H1 (cell line): ENCODE measurements around the gene ARHGAP35. TPM values are rescaled to one million over a fixed set of nuclear protein-coding genes. Genes with fewer than 3 reads are reported as not detected.

Experiments used
- ASH2L ChIP-seq: fragments of 200-600, 300-600 bp; sonication (generic); IDR thresholded peaks from one replicate; pipeline ENCODE4 v1.7.1; 2017; ENCODE audit warnings: low read length
- EZH2 ChIP-seq: fragments of 200-600 bp; sonication (generic); IDR thresholded peaks from 2 replicates; pipeline ENCODE4 v1.7.1; 2012; ENCODE audit warnings: low read depth, mild to moderate bottlenecking, moderate library complexity, low read length, inconsistent platforms; ENCODE audit not compliant: severe bottlenecking
- GTF2F1 ChIP-seq: IDR thresholded peaks from 2 replicates; pipeline ENCODE4 v1.6.1; 2012; ENCODE audit warnings: low read depth, low read length, improper control_type of control experiment, borderline replicate concordance
- HDAC6 ChIP-seq: IDR thresholded peaks from one replicate; pipeline ENCODE4 v1.7.1; 2012; ENCODE audit warnings: low read depth, mild to moderate bottlenecking, inconsistent platforms, low read length, moderate library complexity
- JUN ChIP-seq: IDR thresholded peaks from 2 replicates; pipeline ENCODE4 v1.6.1; 2011; ENCODE audit warnings: low read depth, mild to moderate bottlenecking, improper control_type of control experiment, low read length
- JUND ChIP-seq: IDR thresholded peaks from 2 replicates; pipeline ENCODE4 v1.6.1; 2011; ENCODE audit warnings: mild to moderate bottlenecking, improper control_type of control experiment, low read length
- POU5F1 ChIP-seq: IDR thresholded peaks from 2 replicates; pipeline ENCODE4 v1.6.1; 2011; ENCODE audit warnings: low read depth, mild to moderate bottlenecking, low read length, moderate library complexity
- SIN3A ChIP-seq, 2 experiments: IDR thresholded peaks in 1 of 2; conservative IDR thresholded peaks in 1 of 2; 2 replicates each; pipeline ENCODE4 v1.6.1; 2011 to 2012; ENCODE audit warnings: low read length in 2 of 2, improper control_type of control experiment in 1 of 2, low read depth in 1 of 2, mild to moderate bottlenecking in 1 of 2
- SIRT6 ChIP-seq: IDR thresholded peaks from one replicate; pipeline ENCODE4 v1.7.1; 2012; ENCODE audit warnings: low read length, inconsistent platforms
- TAF7 ChIP-seq: optimal IDR thresholded peaks from 2 replicates; pipeline ENCODE3; 2011; ENCODE audit warnings: low read depth, mild to moderate bottlenecking, inconsistent platforms, low read length, moderate library complexity, borderline replicate concordance
- polyA plus RNA-seq, 7 experiments: library from polyadenylated mRNA; depleted of rRNA in 3 of 7; stranded (reverse) in 5 of 7; unstranded in 2 of 7; fragments of >200 nt in 5 of 7; fragments of 200-250 nt in 2 of 7; gene quantifications; 1 replicate in 5 of 7; 2 replicates in 1 of 7; 4 replicates in 1 of 7; pipeline versions ENCODE4 v1.2.1 to v1.2.3, GENCODE V29; 2011 to 2013; ENCODE audit warnings: missing spikeins in 2 of 7, mixed read lengths in 2 of 7
- total RNA-seq: library from RNA; stranded (reverse); fragmentation: NEBNext Ultra II Directional; extraction: Animal tissue kit (Norgen Biotek cat#: 25700); gene quantifications from 2 replicates; pipeline ENCODE4 v1.2.1, GENCODE V29; 2021
- TF ChIP-seq, protein P1 (sequence below): fragments of 300-600 bp; sonication (generic); IDR thresholded peaks from 2 replicates; pipeline ENCODE4 v1.7.1; 2012; ENCODE audit warnings: low read length, moderate library complexity, mild to moderate bottlenecking, inconsistent platforms; ENCODE audit not compliant: insufficient replicate concordance

Gene ARHGAP35
- total and polyA plus RNA-seq, 2 of the 8 experiments (the other 6 are each of a cell fraction or from before 2014, with no cell fraction given), result 29.7 to 64.5 TPM

DNA sequence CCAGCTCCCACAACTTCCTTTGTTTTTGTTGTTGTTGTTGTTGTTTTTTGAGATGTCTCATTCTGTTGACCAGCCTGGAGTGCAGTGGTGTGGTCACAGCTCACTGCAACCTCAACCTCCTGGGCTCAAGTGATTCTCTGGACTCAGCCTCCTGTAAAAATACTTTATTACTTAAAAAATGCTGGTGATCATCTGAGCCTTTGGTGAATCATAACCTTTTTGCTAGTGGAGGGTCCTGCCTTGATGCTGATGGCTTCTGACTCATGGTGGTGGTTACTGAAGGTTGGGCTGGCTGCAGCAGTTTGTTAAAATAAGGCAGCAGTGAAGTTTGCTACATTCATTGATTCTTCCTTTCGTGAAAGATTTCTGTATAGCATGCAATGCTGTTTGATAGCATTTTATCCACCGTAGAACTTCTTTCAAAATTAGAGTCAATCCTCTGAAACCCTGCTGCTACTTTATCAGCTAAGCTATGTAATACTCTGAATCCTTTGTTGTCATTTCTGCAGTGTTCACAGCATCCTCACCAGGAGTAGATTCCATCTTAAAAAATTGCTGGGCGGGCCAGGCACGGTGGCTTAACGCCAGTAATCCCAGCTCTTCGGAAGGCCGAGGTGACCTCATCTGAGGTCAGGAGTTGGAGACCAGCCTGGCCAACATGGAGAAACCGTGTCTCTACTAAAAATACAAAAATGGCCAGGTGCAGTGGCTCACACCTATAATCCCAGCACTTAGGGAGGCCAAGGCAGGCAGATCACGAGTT, 18.0 kb downstream of the ARHGAP35 start (continued):
- TF ChIP-seq, protein P1, sequence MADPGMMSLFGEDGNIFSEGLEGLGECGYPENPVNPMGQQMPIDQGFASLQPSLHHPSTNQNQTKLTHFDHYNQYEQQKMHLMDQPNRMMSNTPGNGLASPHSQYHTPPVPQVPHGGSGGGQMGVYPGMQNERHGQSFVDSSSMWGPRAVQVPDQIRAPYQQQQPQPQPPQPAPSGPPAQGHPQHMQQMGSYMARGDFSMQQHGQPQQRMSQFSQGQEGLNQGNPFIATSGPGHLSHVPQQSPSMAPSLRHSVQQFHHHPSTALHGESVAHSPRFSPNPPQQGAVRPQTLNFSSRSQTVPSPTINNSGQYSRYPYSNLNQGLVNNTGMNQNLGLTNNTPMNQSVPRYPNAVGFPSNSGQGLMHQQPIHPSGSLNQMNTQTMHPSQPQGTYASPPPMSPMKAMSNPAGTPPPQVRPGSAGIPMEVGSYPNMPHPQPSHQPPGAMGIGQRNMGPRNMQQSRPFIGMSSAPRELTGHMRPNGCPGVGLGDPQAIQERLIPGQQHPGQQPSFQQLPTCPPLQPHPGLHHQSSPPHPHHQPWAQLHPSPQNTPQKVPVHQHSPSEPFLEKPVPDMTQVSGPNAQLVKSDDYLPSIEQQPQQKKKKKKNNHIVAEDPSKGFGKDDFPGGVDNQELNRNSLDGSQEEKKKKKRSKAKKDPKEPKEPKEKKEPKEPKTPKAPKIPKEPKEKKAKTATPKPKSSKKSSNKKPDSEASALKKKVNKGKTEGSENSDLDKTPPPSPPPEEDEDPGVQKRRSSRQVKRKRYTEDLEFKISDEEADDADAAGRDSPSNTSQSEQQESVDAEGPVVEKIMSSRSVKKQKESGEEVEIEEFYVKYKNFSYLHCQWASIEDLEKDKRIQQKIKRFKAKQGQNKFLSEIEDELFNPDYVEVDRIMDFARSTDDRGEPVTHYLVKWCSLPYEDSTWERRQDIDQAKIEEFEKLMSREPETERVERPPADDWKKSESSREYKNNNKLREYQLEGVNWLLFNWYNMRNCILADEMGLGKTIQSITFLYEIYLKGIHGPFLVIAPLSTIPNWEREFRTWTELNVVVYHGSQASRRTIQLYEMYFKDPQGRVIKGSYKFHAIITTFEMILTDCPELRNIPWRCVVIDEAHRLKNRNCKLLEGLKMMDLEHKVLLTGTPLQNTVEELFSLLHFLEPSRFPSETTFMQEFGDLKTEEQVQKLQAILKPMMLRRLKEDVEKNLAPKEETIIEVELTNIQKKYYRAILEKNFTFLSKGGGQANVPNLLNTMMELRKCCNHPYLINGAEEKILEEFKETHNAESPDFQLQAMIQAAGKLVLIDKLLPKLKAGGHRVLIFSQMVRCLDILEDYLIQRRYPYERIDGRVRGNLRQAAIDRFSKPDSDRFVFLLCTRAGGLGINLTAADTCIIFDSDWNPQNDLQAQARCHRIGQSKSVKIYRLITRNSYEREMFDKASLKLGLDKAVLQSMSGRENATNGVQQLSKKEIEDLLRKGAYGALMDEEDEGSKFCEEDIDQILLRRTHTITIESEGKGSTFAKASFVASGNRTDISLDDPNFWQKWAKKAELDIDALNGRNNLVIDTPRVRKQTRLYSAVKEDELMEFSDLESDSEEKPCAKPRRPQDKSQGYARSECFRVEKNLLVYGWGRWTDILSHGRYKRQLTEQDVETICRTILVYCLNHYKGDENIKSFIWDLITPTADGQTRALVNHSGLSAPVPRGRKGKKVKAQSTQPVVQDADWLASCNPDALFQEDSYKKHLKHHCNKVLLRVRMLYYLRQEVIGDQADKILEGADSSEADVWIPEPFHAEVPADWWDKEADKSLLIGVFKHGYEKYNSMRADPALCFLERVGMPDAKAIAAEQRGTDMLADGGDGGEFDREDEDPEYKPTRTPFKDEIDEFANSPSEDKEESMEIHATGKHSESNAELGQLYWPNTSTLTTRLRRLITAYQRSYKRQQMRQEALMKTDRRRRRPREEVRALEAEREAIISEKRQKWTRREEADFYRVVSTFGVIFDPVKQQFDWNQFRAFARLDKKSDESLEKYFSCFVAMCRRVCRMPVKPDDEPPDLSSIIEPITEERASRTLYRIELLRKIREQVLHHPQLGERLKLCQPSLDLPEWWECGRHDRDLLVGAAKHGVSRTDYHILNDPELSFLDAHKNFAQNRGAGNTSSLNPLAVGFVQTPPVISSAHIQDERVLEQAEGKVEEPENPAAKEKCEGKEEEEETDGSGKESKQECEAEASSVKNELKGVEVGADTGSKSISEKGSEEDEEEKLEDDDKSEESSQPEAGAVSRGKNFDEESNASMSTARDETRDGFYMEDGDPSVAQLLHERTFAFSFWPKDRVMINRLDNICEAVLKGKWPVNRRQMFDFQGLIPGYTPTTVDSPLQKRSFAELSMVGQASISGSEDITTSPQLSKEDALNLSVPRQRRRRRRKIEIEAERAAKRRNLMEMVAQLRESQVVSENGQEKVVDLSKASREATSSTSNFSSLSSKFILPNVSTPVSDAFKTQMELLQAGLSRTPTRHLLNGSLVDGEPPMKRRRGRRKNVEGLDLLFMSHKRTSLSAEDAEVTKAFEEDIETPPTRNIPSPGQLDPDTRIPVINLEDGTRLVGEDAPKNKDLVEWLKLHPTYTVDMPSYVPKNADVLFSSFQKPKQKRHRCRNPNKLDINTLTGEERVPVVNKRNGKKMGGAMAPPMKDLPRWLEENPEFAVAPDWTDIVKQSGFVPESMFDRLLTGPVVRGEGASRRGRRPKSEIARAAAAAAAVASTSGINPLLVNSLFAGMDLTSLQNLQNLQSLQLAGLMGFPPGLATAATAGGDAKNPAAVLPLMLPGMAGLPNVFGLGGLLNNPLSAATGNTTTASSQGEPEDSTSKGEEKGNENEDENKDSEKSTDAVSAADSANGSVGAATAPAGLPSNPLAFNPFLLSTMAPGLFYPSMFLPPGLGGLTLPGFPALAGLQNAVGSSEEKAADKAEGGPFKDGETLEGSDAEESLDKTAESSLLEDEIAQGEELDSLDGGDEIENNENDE, result no peak
- TF ChIP-seq ASH2L (no peak), JUND (no peak), GTF2F1 (no peak), SIRT6 (no peak), HDAC6 (no peak), JUN (no peak), POU5F1 (no peak), TAF7 (no peak), EZH2 (no peak), SIN3A (conservative IDR thresholded peaks at IDR 0.05 in 1 of 2, IDR thresholded peaks at IDR 0.05 in 1 of 2; ENCODE audit: low read depth in 1 of 2, low read length in 2 of 2) (no peak)
